Activated T-helper 1 cell treated with anti-CD3 and anti-CD28 coated beads, Interleukin-2, amount 50 U/mL, for 16 hours (primary cell): ENCODE measurements around the gene GJD4.

Experiments used
- DNase-seq, 2 donors: peaks; one replicate each; pipeline ENCODE4 v3.0.0-alpha.2; 2020; ENCODE audit warnings: low read depth in 1 of 2, low spot score in 1 of 2

The GJD4 gene

DNA sequence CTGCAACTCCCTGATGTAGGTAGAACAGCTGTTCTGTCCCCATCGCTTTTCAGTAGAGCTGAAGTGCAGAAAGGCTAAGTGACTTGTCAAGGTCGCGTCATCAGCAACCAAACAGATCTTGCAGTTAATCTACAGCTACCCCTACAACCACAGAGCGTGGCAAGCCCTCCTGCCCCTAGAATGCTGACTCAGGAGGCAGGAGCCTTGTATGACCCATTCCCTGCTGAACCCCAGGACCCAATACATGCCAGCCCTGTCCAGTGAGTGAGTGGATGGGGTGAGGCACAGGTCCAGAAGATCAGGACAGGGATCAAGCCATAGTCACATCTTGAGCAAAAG is 26.6 kb upstream of the GJD4 start:
- no peak for DNase-seq

DNA sequence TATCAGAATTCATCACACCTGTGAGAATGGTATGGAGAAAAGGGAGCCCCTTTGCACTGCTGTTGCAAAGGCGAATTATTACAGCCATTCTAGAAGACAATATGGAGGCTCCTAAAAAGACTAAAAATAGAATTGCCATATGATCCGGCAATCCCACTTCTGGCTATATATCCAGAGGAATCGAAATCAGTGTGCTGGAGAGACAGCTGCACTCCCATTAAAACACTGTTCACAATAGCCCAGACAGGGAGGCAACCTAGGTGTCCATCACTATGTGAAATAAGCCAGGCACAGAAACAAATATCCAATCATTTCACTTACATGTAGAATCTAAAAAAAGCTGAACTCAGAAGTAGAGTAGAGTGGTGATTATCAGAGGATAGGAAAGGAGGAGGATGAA is 26.0 kb upstream of the GJD4 start:
- DNase-seq: no peak

DNA sequence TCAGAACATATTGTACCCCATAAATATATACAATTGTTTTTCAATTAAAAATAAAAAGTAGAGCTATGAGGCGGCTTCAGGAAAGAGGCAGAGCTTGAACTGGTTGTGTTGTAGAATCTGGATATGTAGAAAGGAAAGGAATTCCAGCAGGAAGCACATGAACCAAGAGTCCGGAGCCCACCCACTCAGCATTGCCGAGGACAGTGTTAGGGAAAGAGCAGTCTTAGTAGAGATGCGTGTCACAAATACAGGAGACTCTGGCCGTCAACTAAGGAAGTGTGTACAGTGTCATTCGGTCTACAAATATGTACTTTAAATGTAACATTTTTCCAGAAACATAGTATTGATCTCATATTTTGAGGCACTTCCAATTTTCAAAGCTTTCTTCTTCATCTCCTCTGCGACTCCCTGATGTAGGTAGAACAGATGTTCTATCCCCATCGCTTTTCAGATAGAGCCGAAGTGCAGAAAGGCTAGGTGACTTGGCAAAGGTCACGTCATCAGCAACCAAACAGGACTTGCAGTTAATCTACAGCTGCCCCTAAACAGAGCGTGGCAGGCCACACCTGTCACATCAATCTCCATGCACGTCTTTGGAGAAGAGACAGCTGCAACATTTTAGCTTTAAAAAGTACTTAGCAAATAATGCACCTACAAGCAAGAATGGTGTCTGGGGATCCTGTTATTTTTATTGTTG is 25.3 kb upstream of the GJD4 start:
- DNase-seq: no peak

DNA sequence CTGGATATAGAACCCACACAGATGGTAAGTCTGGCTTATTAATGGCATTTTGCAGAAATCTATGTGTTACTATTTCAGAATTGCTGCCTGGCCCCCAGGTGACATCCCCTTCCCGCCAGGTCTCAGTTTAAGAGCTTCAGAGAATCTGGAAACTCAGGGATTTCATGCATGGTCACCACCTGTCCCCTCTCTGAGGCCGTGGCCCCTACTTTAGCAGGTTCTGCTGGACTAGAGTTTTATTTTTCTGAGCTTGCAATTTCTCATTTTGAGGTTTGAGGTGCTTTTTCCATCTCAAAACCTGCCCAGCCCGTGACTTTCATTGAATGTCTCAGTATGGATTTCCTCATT is 24.7 kb upstream of the GJD4 start:
- DNase-seq: no peak

DNA sequence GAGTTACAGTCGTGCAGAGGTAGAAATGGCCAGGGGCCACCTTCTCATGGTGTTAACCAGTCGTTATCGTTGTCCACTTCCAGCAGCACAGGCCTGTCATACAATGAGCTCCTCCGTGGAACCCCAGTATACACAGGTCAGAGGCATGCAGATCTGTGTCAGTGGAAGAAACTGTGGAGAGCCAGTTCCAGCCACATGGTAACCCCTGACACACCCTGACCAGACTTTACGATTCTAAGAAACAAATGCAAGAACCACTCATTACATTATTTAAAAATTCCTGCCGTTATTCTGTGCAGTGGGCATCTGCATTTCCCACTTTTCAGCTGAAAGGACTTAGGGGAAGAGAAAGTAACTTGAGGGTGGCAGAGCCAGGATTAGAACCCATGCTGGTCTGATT is 23.5 kb upstream of the GJD4 start:
- no peak for DNase-seq

DNA sequence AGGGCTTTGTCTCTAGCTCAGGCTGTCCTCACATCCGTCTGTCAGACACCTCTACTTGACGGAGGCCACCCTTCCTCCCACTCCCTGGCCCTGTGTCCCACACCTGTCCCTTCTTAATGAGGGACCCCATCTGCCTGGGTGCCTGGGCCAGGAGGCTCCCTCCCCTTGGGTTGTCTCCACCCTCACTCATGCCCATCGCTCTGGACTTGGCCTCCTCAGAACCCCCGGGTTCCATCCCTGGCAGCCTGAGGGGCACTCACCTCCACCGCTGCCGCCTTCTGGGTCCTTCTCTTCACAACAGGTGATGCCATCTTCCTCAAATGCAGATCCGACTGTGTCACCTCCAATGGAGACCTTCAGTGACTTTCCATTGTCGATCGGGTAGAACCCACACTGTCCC is 20.2 kb upstream of the GJD4 start:
- no peak for DNase-seq

DNA sequence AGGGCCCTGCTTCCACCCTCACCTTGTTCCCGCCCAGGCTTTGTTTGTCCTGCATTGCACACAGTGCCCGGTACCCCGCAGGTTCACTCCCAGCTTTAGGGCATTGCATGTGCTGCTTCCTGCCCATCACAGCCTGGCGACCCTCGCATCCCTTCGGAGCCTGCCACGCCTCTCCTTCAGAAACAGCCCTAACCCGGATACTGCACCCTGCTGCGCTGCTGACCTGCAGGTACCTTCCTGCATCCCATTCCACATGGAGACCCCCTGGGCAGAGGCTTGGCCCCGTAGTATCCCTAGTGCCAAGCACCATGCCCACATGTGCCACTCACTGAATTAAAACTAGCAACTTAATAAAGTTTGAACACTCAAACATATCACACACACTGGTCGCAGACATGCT is 19.8 kb upstream of the GJD4 start:
- no peak for DNase-seq

DNA sequence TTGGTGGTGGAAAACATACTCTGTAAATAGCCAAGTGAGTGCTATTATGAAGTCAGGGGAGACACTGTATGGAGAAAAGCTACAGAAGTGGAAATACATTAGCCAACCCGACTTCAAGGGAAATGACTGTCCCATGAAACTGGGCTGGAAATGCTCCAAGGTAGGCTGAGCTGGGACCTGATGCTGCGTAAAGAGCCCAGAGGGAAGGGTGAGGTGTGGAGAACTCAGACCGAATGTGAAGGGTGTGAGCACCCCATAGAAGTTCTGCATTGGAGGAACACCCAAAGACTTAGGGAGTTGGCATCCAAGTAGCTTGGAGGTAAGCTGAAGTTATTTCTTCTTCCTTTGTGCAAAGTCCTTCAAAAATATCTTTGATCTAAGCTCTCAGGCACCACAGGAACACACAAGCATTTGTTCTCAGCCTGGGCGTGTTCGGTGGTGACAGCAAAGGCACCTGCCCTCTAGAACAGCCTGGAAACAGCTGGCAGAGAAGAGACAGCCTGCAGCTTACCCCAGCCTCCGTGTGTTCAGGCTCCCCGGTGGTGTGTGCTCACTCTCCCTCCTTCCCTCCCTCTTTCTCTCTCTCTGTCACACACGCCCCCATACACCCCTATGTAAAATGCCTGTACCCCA is 19.1 kb upstream of the GJD4 start:
- DNase-seq: no peak

DNA sequence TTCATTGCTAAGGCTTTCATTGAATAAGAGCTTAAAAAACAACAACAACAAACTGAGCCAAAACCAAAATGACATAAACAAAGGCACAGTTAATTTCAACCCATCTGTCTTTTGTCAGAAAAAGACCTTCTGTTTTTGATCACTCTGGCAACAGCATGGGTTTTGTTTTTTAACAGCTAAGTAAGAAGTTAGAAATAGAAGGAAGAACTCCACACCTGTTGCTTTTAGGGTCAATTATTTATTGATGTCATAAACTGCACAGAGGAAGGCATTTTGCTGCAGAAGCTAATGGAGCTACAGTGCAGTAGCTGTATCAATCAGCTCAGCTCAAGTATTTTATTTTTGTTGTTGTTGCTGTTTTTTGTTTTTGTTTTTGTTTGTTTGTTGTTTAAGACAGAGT is 16.3 kb upstream of the GJD4 start:
- DNase-seq: no peak

DNA sequence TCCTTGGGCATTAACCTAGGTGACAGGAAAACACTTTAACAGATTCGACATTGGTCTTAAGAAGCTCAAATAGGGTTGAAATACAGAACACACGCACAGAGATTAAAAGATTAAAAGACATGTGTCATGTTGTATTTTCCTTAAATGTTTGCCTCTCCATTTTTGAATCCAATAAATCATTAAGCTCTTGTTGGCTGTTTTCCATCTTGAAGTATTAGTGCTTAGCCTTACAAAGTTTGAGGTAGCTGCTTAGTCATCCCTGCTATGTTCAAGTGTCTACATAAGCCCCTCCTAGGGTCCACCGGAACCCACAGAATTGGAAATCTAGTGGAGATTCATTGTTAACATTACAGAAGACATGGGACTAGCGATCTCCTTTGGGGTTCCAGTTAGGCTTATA is 12.7 kb upstream of the GJD4 start:
- no peak for DNase-seq

DNA sequence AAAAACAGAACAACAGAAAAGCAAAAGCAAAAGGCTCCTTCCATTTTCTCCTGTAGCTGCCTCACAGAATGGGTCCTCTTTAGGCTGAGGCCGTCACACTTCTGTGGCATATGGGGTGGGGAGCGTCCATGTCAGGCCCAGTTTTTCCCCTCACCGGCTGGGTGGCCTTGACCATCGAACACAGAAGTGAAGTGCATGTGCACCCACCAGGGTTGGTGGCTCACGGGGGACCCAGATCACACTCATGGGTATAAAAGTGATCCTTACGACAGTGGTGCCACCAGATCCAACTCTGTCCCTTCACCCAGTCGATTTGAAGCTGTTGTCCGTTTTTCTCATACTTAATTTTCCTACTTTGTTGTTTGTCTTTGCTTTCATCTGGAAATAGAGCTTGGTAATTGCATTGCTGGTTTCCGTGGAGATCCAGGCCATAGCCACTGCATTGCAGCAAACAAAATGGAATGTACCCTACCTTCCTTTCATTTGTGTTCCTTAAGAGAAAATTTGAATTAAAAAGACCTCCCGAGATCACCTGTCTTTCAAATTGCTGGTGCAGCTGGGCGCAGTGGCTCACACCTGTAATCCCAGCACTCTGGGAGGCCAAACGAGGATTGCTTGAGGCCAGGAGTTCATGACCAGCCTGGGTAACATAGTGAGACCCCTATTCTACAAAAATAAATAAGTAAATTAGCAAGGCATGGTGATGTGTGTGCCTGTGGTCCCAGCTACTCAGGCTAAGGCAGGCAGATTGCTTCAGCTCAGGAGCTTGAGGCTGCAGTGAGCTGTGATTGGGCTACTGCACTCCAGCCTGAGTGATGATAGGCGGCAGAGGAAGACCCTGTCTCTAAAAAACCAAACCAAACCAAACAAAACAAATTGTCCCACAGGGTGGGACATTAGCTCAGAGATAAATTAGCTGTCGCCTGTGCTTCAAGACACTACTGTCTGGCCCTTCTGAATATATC is 10.7 kb upstream of the GJD4 start:
- no peak for DNase-seq

DNA sequence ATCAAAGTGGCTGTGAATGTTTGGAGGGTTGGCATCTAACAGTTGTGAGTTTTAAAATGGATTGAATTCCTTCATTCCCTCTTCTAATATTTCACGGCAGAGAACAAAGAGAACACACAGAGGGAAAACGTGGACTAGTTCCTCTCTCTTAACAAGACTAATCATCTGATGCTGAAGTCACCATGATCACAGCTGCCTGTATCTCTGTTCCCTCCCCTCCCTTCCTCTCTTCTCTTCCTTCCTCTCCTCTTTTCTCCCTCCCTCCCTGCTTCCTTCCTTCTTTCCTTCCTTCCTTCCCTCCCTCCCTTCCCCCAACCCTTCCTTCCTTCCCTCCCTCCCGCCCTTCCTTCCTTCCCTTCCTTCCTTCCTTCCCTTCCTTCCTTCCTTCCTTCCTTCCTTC is 10.0 kb upstream of the GJD4 start:
- DNase-seq: no peak

DNA sequence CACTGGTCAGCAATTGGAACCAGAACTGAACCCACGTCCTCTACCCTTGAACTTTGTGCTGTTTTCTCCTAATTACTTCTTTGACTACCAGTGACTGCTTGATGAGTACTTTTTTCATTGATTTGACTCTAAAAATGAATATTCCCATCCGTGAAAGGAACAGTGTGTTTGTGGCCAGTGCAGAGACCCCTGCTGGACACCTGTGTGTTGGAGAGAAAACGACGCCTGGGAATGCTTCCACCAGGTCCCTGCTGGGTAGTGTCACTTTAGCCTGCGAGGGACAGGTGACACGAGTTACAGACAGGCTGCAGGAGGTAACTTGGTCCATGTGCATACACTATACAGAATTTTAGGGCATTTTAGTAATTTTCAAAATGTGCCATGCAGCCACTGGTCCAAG is 6.8 kb upstream of the GJD4 start:
- DNase-seq: no peak

DNA sequence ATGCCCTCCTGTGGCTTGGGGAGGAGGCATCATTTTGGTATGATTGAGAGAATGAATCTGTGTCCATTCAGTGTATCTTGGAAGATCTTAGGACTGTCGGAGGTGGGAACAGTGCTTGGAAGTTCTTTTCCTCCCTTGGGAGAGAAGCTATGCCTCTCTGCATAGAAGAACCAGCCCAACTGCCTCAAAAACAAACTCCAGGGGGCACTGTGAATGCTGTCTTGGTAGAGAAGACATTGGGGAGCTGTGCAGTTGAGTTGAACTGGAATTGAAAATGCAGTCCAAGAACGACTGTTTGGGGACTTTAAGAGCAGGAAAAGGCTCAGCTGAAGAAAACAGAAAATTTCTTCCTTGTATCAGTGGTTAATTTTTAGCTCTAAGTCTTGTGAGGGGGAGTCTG is 4.9 kb upstream of the GJD4 start:
- no peak for DNase-seq

DNA sequence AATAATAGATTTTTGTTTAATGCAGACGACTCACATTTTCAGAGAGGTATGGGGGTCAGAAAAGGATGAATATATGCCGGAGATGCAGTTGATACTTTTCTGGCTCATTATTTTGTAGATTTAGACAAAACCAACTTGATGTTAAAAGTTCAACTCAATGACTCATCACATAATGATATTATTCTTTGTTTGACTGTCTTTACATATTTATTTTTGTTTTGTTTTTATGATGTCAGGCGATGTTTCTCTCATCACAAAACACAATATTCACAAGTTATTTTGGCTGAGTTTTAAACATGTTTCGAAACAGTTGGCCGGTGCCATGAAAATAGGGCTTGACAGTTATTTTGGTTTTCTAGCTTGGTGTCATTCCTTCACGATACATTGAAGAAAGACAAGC is 1.3 kb downstream of the GJD4 start:
- DNase-seq: no peak

DNA sequence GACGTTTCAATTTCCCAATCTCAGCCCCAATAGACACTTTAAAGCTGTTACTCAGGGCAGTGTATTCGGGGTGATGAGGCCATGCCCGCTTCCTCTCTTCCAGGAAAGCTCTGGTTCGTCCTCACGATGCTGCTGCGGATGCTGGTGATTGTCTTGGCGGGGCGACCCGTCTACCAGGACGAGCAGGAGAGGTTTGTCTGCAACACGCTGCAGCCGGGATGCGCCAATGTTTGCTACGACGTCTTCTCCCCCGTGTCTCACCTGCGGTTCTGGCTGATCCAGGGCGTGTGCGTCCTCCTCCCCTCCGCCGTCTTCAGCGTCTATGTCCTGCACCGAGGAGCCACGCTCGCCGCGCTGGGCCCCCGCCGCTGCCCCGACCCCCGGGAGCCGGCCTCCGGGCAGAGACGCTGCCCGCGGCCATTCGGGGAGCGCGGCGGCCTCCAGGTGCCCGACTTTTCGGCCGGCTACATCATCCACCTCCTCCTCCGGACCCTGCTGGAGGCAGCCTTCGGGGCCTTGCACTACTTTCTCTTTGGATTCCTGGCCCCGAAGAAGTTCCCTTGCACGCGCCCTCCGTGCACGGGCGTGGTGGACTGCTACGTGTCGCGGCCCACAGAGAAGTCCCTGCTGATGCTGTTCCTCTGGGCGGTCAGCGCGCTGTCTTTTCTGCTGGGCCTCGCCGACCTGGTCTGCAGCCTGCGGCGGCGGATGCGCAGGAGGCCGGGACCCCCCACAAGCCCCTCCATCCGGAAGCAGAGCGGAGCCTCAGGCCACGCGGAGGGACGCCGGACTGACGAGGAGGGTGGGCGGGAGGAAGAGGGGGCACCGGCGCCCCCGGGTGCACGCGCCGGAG is 2.6 kb downstream of the GJD4 start:
- no peak for DNase-seq

DNA sequence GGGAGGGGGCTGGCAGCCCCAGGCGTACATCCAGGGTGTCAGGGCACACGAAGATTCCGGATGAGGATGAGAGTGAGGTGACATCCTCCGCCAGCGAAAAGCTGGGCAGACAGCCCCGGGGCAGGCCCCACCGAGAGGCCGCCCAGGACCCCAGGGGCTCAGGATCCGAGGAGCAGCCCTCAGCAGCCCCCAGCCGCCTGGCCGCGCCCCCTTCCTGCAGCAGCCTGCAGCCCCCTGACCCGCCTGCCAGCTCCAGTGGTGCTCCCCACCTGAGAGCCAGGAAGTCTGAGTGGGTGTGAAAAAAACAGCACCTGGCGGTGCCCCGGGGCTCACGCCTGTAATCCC is 3.2 kb downstream of the GJD4 start:
- DNase-seq: no peak

DNA sequence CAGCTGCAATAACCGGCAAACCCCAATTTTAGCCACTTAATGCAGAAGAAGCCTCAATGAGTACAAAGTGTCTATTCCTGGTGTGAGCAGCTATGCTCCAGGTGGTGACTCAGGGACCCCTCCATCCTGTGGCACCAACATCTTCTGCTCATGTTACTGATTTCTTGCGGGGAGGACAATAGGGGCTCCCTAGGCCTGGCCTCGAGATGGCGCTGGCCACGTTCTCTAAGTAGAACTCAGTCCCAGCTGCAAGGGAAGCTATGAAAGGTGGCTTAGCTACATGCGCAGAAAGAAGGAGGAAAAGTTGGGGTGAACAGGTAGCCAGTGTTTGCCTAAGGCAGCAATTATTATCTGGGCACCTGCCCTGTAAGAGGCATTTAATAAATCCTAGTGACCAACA is 6.6 kb downstream of the GJD4 start:
- DNase-seq: no peak

DNA sequence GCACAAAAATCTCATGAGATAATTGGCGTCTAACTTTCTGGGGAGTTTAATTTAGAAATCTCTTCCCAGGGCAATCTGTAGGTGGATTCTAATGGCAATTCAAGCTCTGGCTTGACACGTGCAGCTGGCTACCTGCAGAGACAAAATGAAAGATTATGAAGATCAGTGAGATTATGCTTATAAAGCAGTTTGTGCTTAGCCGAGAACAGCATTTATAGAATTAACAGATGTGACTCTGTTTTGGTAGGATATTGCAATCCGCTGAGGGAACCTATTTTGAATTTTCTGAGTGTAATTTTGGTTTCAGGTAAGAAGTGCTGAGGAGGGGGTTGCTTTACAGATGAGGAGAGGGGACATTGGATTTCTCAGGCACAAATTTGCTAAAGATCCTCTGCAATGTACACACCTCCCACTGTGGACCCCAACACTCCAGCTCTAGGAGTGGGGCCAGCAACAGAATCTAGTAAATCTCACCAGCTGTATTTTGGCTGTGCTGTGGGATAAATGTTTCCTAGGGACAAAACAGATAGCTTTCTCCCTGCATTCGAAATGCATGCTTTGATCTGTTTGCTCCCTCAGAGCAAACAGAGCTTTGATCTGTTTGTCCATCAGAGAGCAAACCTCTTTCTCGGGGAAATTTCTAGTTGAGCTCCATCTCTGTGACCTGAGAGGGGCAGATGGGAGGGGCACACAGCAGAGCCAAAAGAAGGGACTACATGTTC is 7.4 kb downstream of the GJD4 start:
- DNase-seq: no peak

DNA sequence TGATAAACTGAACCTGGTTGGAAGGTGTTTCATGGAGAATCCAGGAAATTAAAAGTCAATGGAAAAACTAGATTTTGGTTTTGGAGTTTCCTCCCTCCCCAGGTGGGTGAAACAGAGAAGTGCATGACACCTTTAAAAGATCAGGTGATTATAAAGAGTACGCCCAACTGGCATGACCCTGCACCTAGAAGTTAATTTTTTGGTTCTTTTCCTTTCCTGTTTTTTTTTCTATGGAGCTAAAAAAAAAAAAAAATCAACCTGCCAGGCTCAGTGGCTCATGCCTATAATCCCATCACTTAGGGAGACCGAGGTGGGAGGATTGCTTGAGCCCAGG is 7.9 kb downstream of the GJD4 start:
- no peak for DNase-seq

DNA sequence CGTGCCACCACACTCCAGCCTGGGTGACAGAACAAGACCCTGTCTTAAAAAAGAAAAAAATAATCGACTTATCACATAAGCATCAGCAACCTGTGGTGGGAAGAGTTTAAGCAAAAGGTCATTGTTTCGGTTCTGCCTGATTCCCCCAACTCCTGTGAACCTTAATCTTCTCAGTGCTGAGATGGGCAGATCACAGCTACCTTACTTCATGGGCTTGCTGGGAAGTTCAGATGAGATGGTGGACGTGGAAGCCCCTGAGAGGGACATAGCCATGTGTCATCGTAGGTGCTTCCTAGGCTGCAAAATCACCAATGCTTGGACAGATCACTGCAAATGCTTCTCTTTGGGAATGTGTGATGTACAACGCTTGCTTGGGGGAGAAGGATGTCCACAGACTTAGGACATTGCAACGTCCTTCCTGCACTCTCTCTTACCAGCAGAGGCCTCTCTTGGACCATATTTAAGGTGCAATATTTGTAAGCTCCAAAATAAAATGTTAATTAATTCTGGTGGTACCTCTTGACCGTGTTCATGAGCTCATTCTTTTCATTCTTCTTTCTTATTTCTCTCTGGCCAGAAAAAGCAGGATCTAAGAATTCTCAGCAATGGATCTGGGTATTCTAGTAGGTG is 8.6 kb downstream of the GJD4 start:
- DNase-seq: no peak
